ENCODE measurements around the gene TMEM141.

Gene TMEM141

DNA sequence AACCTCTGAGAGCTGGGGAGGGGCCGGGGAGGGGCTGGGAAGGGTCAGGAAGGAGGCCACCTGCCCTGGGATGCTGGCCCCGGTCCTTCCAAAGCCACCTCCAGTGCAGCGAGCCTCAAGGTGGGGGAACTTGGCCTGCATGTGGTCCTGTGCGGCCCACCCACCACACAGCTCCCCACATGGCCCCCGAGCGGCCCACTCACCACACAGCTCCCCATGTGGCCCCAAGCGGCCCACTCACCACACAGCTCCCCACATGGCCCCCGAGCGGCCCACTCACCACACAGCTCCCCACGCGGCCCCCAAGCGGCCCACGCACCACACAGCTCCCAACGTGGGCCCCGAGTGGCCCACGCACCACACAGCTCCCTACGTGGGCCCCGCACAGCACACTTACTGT lies 46.4 kb upstream of the TMEM141 start:
- H3K9me3 ChIP-seq (ENCODE audit: severe bottlenecking) = no peaks in the 10 kb centered on the region
- no peak overlapping the region for H3K27ac ChIP-seq (ENCODE audit: poor library complexity, severe bottlenecking)
- DNase-seq (ENCODE audit: low spot score) (no peak), ATAC-seq (ENCODE audit: low read depth) (no peak)
- H3K27me3 ChIP-seq (ENCODE audit: insufficient read depth, poor library complexity, severe bottlenecking) = peaks cover 44% of the 10 kb centered on the region
- TF ChIP-seq, protein P1, sequence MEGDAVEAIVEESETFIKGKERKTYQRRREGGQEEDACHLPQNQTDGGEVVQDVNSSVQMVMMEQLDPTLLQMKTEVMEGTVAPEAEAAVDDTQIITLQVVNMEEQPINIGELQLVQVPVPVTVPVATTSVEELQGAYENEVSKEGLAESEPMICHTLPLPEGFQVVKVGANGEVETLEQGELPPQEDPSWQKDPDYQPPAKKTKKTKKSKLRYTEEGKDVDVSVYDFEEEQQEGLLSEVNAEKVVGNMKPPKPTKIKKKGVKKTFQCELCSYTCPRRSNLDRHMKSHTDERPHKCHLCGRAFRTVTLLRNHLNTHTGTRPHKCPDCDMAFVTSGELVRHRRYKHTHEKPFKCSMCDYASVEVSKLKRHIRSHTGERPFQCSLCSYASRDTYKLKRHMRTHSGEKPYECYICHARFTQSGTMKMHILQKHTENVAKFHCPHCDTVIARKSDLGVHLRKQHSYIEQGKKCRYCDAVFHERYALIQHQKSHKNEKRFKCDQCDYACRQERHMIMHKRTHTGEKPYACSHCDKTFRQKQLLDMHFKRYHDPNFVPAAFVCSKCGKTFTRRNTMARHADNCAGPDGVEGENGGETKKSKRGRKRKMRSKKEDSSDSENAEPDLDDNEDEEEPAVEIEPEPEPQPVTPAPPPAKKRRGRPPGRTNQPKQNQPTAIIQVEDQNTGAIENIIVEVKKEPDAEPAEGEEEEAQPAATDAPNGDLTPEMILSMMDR (IDR thresholded peaks at IDR 0.05; ENCODE audit: poor library complexity, severe bottlenecking) = no peak
- no peaks in the 10 kb centered on the region for H3K36me3 ChIP-seq (ENCODE audit: low read depth)
- H3K4me3 ChIP-seq (ENCODE audit: severe bottlenecking) = no peak overlapping the region
- no peaks in the 10 kb centered on the region for H3K4me1 ChIP-seq (ENCODE audit: insufficient read depth, poor library complexity, severe bottlenecking)

DNA sequence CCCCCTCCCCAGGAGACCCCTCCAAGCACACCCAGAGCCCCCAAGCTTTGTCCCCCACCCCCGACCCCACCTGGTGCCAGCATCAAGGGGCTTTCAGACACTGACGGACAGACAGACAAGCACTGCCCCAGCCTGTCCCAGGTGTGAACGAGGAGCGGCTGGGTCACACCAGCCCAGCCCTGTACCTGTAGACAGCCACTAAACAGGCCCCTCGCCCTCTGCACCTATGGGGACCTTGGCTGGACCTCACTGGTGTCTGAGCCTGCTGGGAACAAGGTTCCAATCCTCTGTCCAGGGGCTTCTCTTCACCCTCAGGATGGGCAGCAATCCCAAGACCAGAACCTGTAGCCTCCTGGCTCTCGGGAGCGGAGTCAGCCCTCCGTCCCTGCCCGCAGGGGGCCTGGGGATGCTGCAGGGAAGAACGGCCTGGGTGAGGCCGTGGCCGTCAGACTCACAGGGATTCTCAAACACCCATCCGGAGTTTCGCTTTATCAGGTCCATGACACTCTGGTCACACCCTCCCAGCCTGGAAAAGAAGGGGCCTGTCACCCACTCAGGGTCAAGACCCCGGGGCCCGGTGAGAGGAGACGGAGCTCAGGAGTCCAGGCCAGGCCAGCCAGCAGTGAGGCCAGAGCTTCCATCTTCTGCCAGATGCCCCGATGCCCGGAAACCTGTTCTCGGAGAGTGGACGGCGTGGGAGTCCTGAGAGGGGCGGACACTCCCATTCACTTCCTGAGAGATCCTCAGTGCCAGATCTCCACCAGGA lies 45.6 kb upstream of the TMEM141 start:
- H3K4me3 ChIP-seq (ENCODE audit: severe bottlenecking) = no peak overlapping the region
- H3K27me3 ChIP-seq (ENCODE audit: insufficient read depth, poor library complexity, severe bottlenecking) = peaks cover 36% of the 10 kb centered on the region
- TF ChIP-seq, protein P1 (IDR thresholded peaks at IDR 0.05; ENCODE audit: poor library complexity, severe bottlenecking) = no peak
- DNase-seq (ENCODE audit: low spot score) = no peak
- no peak overlapping the region for H3K27ac ChIP-seq (ENCODE audit: poor library complexity, severe bottlenecking)
- no peaks in the 10 kb centered on the region for H3K9me3 ChIP-seq (ENCODE audit: severe bottlenecking)
- H3K36me3 ChIP-seq (ENCODE audit: low read depth) = no peaks in the 10 kb centered on the region
- H3K4me1 ChIP-seq (ENCODE audit: insufficient read depth, poor library complexity, severe bottlenecking) = no peaks in the 10 kb centered on the region
- no peak for ATAC-seq (ENCODE audit: low read depth)

DNA sequence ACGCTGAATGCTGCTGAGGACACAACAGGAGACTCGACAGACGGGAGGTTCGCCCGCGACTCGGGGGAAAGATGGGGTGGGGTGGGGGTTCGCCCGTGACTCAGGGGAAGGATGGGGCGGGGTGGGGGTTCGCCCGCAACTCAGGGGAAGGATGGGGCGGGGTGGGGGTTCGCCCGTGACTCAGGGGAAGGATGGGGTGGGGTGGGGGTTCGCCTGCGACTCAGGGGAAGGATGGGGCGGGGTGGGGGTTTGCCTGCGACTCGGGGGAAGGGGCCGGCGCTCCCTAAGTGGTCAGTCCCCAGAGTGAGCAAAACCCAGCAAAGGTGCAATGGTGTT lies 45.0 kb upstream of the TMEM141 start:
- ATAC-seq (ENCODE audit: low read depth) (no peak), DNase-seq (ENCODE audit: low spot score) (no peak)
- Histone ChIP-seq H3K4me3 (ENCODE audit: severe bottlenecking) (no peak overlapping the region), H3K9me3 (ENCODE audit: severe bottlenecking) (no peaks in the 10 kb centered on the region), H3K4me1 (ENCODE audit: insufficient read depth, poor library complexity, severe bottlenecking) (no peaks in the 10 kb centered on the region), H3K27me3 (ENCODE audit: insufficient read depth, poor library complexity, severe bottlenecking) (peaks cover 31% of the 10 kb centered on the region), H3K27ac (ENCODE audit: poor library complexity, severe bottlenecking) (no peak overlapping the region), H3K36me3 (ENCODE audit: low read depth) (no peaks in the 10 kb centered on the region)
- TF ChIP-seq, protein P1 (IDR thresholded peaks at IDR 0.05; ENCODE audit: poor library complexity, severe bottlenecking) = no peak

DNA sequence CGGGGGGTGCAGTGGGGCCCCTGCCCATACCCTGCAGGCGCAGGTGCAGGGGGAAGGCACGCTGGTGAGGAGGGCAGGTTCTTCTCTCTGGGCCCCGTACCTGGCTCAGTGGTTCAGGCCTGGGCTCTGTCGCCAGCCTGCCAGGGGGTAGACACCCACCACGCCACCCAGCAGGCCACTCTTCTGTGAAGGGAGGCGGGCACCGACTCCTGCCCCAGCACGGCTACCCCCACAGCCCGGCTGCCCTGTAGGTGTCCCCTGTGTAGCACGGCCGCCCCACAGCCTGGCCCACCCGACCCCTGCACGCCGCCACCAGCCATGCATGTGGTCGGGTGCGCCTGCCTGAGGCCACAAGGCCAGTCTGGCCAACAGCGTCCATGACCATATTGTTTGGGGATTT lies 44.5 kb upstream of the TMEM141 start:
- Histone ChIP-seq H3K36me3 (ENCODE audit: low read depth) (no peaks in the 10 kb centered on the region), H3K27ac (ENCODE audit: poor library complexity, severe bottlenecking) (no peak overlapping the region), H3K9me3 (ENCODE audit: severe bottlenecking) (no peaks in the 10 kb centered on the region), H3K4me3 (ENCODE audit: severe bottlenecking) (no peak overlapping the region), H3K27me3 (ENCODE audit: insufficient read depth, poor library complexity, severe bottlenecking) (peaks cover 26% of the 10 kb centered on the region), H3K4me1 (ENCODE audit: insufficient read depth, poor library complexity, severe bottlenecking) (no peaks in the 10 kb centered on the region)
- DNase-seq (ENCODE audit: low spot score) = no peak
- no peak for ATAC-seq (ENCODE audit: low read depth)
- TF ChIP-seq, protein P1 (IDR thresholded peaks at IDR 0.05; ENCODE audit: poor library complexity, severe bottlenecking) = no peak

Measured in RWPE2 (cell line).